ENCODE results near the gene IGSF6.
"Not testable (repeated sequence)": the region's sequence is repeated elsewhere in the genome, so short reads cannot be mapped to it uniquely, and the experiment has no call there.

IGSF6 gene

DNA sequence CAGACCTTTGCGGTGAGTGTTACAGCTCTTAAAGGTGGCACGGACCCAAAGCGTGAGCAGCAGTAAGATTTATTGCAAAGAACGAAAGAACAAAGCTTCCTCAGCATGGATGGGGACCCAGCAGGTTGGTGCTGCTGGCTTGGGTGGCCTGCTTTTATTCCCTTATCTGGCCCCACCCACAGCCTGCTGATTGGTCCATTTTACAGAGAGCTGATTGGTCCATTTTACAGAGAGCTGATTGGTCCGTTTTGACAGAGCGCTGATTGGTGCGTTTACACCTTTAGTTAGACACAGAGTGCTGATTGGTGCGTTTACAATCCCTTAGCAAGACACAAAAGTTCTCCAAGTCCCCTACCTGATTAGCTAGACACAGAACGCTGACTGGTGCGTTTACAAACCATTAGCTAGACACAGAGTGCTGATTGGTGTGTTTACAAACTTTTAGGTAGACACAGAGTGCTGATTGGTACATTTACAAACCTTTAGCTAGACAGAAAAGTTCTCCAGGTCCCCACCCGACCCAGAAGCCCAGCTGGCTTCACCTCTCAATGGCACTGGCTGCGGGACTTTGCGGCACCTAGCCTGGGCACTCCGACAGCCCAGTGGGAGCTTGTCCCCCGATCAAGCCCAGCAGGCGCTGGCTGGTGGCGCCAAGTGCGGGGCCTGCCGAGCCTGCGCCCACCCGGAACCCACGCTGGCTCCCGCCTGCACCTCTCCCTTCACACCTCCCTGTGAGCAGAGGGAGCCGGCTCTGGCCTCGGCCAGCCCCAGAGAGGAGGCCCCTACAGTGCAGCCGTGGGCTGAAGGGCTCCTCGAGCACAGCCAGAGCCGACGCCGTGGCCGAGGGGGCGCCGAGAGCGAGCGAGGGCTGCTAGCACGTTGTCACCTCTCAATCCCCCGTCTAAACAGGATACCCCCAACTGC lies 22.5 kb downstream of the IGSF6 start:
- not testable (repeated sequence) for DNase-seq (ENCODE audit: low read depth)

DNA sequence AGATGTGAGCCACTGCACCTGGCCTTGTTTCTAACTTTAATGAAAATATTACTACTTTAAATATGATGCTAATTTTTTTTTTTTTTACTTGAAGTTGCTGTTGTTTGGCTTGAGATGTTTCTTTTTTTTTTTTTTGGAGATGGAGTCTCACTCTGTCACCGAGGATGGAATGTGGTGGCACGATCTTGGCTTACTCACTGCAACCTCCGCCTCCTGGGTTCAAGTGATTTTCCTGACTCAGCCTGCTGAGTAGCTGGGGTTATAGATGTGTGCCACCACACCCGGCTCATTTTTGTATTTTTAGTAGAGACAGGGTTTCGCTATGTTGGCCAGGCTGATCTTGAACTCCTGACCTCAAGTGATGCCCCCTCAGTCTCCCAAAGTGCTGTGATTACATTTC lies 23.6 kb downstream of the IGSF6 start:
- DNase-seq (ENCODE audit: low read depth) = no peak

DNA sequence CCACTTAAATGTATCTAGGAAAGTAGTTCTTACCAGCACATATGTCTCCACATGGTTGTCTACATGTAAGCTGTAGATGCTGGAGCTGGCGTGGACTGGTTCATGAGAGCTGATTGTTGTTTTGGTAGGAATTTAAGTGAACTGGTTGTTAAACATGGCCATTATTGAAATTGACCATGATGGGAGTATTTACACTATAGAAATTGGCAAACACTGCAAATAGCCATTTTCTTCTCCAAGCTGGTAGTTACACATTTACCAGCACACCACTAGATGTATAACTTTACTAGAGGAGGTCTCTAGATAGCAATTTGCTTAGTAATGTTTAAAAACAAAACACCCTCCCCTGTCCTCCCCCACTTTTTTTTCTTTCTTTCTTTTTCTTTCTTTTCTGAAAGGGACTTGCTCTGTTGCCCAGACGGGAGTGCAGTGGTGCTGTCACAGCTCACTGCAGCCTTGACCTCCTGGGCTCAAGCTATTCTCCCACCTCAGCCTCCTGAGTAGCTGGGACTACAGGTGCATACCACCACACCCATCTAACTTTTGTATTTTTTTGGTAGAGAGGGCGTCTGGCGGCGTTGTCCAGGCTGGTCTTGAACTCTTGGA lies 24.2 kb downstream of the IGSF6 start:
- DNase-seq (ENCODE audit: low read depth) = no peak

DNA sequence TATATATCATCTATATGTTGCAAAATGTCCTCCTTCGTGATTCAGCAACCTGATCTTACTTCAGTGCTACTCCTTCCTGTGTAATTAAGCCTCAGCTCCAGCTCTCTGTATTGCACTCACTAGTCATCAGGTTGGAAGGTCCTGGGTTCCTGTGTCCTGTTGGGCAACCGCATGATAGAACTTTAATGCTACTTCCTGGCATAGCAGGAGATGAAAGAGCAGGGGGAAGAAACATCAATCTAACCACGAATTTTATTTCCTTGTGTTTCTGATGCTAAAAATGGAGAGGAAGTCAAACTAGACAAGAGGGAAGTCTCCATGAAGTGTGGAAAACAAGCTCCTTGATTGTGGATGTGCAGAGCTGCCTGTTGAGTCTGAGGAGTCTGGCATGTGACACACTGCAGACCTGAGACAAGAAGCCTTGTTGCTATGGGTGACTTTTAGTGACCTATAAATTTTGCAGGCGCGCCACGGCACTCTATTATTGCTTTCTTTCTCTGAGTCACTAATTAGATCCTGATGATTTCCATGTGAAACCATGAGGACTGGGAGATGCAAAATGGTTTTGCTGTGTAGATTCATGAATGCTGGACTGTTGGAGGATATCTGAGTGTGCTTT lies 25.6 kb downstream of the IGSF6 start:
- DNase-seq (ENCODE audit: low read depth) = no peak

DNA sequence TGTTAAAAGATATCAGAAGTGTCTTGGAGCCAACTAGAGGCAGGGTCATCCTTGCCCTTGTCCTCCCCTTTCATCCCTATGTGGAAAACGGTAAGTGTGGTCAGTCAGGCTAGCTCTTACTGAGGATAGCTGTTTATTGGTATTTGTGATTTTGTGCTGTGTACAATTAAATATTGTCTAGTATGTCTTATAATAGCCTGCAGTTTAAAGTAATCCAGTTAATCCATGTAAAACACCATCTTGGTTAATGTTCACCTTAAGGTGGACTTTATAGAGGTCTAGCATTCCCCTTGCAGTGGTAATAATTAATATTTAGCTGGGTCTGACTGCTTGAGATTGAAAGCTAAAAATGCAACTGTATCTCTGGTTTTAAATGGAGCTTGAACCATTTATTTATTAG lies 27.4 kb downstream of the IGSF6 start:
- DNase-seq (ENCODE audit: low read depth) = no peak

DNA sequence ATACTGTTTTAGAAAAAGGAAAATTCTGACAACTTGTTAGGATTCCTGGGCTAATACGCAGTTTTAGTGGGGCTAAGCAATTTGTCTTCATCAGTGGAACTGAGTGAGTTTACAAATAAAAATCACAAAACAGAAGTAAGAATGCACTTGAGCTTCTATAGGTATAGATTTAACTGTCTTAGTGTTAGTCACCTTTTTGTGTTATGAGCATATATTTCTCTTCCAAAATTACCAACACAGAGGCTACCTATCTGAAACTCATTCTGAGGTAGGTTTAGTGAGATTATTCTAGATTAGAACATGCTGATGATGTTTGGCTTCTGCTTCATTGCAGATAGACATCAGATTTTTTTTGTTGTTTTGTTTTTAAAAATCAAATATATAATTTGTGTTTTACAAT lies 29.9 kb downstream of the IGSF6 start:
- no peak for DNase-seq (ENCODE audit: low read depth)

DNA sequence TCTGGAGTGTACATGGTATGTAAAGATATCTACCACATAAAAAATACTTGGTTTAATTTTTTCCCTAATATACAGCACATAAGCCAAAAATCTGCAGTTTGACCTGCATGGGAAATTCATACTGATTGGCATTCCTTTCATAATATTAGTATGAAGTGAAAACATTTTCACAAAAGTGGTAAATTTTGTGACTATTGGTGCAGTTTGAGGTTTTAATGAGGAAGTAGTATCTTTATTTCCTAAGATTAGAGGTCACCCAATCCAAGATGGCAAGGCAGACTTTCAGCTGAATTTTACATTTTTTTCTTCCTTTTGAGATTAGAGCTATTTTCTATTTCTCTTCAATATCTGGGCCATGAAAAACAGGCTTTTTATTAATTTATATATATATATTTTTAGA lies 31.8 kb downstream of the IGSF6 start:
- no peak for DNase-seq (ENCODE audit: low read depth)

DNA sequence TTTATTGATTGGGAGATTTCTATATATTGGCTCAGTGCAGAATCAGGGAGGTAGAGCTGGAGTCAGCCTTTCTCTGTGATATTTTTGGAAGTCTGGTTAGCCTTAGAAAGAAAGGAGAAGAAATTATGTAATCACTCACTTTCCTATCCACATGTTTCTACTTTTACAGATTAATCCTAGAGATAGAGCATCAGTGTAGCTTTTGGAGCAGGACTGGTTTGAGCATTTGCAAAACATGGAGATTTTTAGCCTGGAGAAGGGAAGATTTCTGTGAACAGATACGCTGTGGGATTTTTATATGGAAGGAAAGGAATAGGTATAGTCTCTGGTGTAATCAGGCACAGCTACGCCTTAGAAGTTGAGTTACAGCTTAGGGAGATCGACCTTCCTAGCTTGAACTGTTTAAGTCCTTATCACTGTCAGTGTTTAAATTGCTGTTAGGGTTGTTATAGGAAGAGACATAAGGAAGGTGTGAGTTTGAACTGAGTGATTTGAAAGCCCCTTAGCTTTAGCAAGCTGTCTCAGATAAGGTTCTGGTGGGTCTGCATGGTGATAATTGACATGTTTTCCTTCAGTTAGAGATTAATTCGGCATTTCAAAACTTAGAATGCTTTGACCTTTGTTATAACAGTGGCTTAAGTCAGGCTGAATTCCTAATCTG lies 32.5 kb downstream of the IGSF6 start:
- DNase-seq (ENCODE audit: low read depth) = no peak

DNA sequence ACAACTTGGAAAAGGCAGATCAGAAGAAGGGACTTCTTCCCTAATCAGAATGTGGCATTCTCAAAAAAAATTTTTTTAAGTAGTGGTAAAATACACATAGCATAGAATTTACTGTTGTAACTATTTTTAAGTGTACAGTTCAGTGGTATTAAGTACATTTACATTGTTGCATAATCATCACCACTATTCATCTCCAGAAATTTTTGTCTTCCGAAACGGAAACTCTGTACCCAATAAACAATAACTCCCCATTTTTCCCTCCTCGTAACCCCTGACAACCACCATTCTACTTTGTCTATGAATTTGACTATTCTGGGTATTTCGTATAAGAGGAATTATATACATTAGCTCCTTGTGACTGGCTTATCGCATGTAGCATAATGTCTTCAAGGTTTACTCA lies 34.1 kb downstream of the IGSF6 start:
- DNase-seq (ENCODE audit: low read depth) = no peak

DNA sequence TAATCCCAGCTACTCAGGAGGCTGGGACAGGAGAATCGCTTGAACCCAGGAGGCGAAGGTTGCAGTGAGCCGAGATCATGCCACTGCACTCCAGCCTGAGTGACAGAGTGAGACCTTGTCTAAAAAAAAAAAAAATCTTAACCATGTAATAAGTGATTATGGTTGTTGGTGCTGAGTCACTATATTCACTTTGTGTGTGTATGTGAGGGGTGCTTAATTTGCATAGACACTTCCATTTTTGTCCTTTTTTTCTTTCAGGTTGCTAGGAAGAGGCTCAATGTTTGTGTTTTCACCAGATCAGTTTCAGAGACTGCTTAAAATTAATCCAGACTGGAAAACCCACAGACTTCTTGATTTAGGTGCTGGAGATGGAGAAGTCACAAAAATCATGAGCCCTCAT lies 34.8 kb downstream of the IGSF6 start:
- no peak for DNase-seq (ENCODE audit: low read depth)

DNA sequence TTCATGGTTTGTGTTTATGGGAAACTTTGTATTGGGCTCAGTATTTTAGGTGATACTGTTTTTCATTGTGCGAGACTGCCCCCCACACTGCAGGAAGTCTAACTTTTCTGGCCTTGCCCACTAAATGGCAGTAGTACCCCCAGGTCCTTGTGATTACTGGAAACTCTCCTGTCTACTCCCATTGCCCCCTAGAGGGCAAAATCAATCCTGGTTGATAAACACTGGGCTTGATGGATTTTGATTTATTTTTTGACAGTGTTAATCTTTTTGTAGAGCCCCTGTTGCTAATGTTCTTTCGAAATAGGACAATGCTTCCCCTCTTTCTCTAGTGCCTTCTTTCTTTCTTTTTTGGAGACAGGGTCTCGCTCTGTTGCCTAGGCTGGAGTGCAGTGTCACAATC lies 37.5 kb downstream of the IGSF6 start:
- DNase-seq (ENCODE audit: low read depth) = no peak

DNA sequence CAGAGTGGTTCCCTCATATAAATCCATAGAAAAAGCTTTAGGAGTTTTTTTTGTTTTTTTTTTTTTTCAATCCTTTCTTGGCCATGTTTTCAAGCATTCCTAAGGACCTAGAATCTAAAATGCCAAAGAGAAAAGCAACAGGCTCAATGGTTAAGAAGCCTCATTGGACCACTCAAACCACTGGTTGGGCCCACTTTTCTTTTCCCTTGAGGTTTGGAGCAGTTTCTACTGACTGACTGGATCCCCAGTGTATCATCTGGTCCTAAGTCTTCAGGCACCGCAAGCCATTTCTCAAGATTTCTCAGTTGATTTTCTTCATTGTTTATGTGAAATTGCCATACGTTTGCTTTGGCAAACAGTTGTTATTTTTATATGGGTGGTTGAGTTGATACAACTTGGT lies 38.6 kb downstream of the IGSF6 start:
- DNase-seq (ENCODE audit: low read depth) = no peak

DNA sequence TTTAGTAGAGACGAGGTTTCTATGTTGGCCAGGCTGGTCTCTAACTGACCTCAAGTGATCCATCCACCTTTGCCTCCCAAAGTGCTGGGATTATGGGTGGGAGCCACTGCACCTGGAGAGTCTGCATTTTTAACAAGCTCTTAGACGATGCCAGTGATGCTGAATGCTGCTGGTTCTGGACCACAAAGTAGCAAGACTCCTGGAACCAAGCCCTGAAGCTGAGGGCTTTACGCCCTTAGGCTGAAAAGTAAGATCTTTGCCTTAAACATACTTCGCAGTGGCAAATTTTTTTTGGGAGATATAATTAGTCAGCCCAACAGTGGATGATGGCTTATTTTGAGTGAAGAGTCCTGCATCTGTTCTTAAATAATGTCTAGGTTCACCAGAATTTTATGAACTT lies 39.0 kb downstream of the IGSF6 start:
- no peak for DNase-seq (ENCODE audit: low read depth)

DNA sequence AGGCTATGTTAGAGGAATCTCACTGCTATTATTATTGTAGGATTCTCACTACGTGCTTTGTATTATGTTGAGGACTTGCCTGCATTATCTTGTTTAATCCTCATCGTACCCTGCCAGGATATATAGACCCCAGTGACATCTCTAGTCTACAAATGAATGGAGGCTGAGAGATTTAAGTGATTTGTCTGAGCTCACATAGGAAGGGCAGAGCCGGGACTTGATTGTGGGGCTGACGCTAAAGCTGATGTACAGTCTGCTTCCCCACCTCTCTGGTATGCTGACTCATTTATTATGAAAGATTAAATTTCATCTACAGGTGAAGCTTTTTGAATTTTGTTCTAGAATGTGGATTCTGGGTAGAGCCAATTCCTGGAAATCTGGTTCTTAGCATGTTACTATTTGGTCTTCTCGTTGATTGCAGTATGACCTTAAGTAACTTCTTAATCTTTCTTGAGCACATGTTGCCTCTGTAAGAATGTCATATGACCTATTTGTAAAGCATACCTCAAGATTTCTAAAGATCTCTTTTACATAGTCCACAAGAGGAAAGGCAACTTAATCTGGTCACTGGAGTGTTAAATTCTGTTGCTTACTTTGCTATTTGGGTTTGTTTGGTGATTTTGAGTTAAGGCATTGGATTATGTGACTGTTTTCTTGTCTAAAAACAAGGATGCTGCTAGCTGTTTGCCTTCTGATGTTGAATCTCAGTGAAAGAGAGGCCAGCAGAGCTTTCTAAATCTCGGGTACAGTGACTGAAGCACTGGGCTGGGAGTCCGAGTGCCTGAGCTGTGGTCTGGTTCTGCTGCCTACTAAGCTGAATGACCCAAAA lies 40.6 kb downstream of the IGSF6 start:
- DNase-seq (ENCODE audit: low read depth) = no peak

DNA sequence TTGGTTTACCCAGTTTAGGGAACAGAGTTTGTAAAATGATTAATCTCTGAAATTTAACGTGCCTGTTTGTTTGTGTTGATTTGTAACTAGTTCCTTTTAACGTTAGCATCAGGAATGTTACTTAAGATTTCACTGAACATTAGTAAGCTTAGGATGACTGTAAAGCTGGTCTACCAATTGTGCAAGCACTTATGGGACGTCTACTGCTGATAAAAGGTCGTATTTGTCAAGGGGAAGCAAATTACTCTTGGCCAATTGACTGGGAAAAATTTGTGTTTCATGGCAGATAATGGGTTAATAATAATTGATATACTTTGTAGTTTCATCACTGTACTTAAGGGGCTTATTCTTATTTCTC lies 41.2 kb downstream of the IGSF6 start:
- DNase-seq (ENCODE audit: low read depth) = no peak

DNA sequence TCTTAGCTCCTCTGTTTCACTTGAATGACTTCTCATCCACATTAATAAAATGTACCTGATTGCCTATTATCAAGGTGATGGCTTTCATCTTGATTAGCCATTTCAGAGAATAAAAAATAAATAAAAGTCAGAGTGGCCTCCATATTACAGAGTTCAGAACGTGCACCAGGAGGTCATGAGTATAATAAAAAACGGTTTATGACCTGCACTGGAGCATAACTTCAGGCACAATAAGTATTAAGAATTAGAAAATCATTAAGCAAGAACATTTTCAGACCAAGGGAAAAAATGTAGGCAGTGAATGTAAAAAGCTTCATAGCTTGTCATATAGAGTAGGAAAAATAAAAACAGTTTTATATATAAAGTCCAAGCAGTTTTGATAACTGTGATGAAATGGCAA lies 41.6 kb downstream of the IGSF6 start:
- DNase-seq (ENCODE audit: low read depth) = no peak

DNA sequence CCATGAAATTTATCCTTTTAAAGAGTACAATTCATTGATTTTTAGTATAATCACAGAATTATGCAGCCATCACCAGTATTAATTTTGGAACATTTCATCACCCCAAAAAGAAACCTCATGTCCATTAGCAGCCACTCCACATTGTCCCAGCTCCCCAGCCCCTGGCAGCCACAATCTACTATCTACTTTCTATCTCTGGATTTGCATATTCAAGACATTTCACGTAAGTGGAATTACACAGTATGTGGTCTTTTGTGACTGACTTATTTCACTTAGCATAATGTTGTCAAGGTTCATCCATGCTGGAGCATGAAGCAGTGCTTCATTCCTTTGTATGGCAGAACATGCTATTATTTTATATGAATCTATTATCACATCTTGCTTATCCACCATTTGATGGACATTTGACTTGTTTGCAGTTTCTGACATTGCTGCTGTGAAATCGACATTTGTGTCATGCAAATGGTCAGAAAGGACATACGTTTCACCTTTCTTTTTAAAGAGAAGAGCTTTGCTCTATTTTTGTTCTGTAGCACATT lies 42.3 kb downstream of the IGSF6 start:
- no peak for DNase-seq (ENCODE audit: low read depth)

DNA sequence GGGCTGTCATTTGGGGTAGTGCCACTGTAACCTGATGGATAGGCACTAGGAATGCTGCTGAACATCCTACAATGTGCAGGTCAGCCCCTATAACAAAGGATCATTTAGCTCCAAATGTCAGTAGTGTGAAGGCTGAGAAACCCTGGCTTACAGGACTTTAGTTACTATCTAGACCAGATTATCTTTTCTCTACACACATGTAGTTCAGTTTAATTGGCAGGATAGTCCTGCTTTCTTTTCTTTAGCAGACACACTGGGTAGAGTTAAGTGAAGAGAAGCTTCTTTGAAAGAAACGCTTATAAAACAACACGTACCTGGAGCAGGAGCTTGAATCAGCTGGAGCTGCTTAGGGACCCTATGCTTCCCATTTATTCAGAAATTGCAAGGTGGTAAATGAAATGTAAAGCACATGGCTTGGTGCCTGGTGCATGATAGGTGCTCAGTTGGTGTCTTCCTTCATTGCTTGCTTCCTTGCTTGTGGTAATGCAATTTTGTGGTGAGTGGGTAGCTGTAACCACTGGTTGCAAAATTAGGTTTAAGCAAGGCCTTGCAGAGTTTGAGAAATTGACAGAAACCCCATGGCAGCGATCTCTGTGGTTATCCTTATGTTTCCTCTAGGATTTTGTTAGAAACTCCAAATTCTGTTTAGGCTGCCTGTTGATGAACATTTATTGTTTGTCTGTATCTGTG lies 43.6 kb downstream of the IGSF6 start:
- DNase-seq (ENCODE audit: low read depth) = no peak

DNA sequence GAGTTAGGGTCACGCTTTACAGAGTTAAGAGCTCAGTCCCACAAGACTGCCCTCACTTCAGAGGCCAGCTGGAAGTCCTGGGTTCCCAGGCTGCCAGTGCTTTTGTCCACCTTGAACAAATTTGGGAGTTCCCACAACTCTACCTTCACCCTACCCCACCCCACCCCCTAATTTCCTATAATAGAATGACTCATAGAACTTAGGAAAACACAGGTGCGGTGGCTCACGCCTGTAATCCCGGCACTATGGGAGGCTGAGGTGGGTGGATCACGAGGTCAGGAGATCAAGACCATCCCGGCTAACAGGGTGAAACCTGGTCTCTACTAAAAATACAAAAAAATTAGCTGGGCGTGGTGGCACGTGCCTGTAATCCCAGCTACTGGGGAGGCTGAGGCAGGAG lies 46.6 kb downstream of the IGSF6 start:
- DNase-seq (ENCODE audit: low read depth) = not testable (repeated sequence)

DNA sequence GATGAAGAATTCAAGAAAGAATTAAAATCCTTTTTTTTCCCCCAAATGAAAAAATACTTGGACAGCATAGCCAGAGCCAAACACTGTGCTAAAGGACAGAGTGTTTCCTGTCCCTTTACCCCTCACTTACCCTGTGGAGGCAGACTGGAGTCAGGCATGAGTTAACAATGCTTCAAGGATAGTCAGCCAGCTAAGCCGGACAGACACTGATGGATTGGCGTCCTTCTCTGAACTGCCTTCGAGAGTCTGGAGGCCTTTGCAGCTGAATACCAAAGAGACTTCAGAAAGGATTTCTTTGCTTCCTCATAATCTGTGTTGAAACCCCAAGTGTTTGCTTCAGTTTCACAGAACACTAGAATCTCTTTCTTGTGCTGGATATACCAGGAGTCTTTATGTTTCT lies 48.5 kb downstream of the IGSF6 start:
- no peak for DNase-seq (ENCODE audit: low read depth)

DNA sequence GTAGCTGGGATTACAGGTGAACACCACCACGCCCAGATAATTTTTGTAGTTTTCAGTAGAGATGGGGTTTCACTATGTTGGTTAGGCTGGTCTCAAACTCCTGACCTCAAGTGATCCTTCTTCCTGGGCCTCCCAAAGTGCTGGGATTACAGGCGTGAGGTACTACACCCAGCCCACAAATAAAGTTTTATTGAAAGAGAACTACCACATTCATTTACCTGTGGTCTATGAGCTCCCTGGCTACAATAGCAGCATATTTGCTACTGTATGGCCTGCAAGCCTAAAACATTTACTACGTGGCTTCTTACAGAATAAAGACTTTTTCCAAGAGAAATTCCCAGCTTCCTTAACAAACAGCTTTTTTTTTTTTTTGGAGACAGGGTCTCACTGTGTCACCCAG lies 49.6 kb downstream of the IGSF6 start:
- DNase-seq (ENCODE audit: low read depth) = no peak
